ENCODE measurements around the gene RFX1. TPM values are rescaled to one million over a fixed set of nuclear protein-coding genes. Genes with fewer than 3 reads are reported as not detected.

RFX1 gene
- polyA plus RNA-seq, 1 donor (not counting 4 experiments of a cell fraction or from before 2014, with no cell fraction given) = 0.45 TPM

DNA sequence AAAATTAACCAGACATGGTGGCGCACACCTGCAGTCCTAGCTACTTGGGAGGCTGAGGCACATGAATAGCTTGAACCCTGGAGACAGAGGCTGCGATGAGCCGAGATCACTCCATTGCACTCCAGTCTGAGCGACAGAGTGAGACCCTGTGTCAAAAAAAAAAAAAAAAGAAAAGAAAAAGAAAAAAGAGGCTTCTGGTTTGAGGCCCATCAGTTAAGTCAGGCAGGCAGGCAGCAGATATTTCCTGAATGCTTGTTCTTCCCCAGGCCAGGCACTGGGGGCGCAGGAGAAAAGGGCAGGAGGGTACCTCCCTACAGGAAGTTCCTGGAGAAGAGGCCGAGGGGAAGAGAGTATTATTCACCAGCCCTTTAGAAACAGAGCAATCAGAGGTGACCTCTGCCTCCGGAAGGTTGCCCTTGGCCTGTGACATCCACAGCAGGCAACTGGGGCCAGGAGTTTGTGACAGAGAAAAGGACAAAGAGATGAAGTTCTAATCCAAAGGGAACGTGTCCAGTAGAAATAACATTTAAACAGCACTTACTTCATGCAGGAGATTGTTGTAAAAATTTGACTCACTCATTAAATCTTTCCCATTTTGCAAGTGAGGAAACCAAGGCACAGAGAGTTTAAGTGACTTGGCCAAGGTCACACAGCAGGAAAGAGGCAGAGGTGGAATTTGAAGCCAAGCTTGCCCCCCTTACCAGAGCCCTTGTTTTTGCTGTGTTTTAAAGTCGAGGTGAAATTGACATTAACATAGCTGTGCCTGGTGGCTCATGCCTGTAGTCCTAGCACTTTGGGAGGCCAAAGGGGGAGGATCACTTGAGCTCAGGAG, 17.5 kb upstream of the RFX1 start:
- Histone ChIP-seq H2AFZ (ENCODE audit: control insufficient read depth, low read length) (no peak overlapping the region), H3K9ac (ENCODE audit: control insufficient read depth, extremely low read depth, insufficient read depth, low read length) (no peak overlapping the region), H3K9me1 (ENCODE audit: control insufficient read depth, extremely low read depth, insufficient read depth, low read length) (no peaks in the 10 kb centered on the region), H3K79me2 (ENCODE audit: control insufficient read depth, insufficient read depth, low read length) (no peaks in the 10 kb centered on the region), H3K27ac (ENCODE audit: control insufficient read depth, insufficient read depth, low read length) (no peak overlapping the region), H3K27me3 (ENCODE audit: control insufficient read depth, extremely low read depth, insufficient read depth, low read length) (no peaks in the 10 kb centered on the region), H3K36me3 (ENCODE audit: control insufficient read depth in 2 of 2, extremely low read depth in 1 of 2, insufficient read depth in 2 of 2, low read length in 2 of 2) (no peaks in the 10 kb centered on the region), H3K4me1 (ENCODE audit: control insufficient read depth, extremely low read depth, insufficient read depth, low read length) (peaks cover 4% of the 10 kb centered on the region), H3K9me3 (ENCODE audit: control insufficient read depth, low read depth, low read length) (no peaks in the 10 kb centered on the region), H4K20me1 (ENCODE audit: control insufficient read depth, extremely low read depth, insufficient read depth, low read length) (no peaks in the 10 kb centered on the region), H3K4me2 (ENCODE audit: control insufficient read depth, extremely low read depth, insufficient read depth, low read depth, low read length) (no peak overlapping the region), H3K4me3 (ENCODE audit: control insufficient read depth in 2 of 3, extremely low read depth in 1 of 3, insufficient read depth in 2 of 3, low read depth in 1 of 3, low read length in 3 of 3) (no peak overlapping the region)
- DNase-seq (ENCODE audit: low read depth, low spot score) = no peak
- no peak for FAIRE-seq
- dilution Hi-C loops (cut with MboI; ENCODE audit: extremely low pct_ligation_motif_present, low sequenced_read_pairs) = no loop called here
- peak; percentile 35 to 47 (median 41) for TF ChIP-seq CTCF (optimal IDR thresholded peaks at IDR 0.05 in 1 of 3, IDR thresholded peaks at IDR 0.05 in 1 of 3, conservative IDR thresholded peaks at IDR 0.05 in 1 of 3; ENCODE audit: extremely low read depth in 1 of 3, insufficient read depth in 2 of 3, low read length in 3 of 3)
- TF ChIP-seq EZH2 (IDR thresholded peaks at IDR 0.05; ENCODE audit: low read length) = no peak

DNA sequence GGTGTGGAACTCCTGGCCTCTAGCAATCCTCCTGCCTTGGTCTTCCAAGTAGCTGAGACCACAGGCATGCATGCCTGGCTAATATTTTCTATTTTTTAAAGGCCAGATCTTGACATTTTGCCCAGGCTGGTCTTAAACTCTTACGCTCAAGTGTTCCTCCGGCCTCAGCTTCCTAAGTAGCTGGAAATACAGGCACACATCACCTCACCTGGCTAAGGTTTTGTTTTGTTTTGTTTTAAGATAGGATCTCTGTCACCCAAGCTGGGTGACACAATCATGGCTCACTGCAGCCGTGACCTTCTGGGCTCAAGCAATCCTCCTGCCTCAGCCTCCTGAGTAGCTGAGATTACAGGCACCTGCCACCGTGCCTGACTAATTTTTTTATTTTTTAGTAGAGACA, 16.3 kb upstream of the RFX1 start:
- FAIRE-seq (no peak), DNase-seq (ENCODE audit: low read depth, low spot score) (no peak)
- Histone ChIP-seq H3K4me2 (ENCODE audit: control insufficient read depth, extremely low read depth, insufficient read depth, low read depth, low read length) (no peak overlapping the region), H3K4me3 (ENCODE audit: control insufficient read depth in 2 of 3, extremely low read depth in 1 of 3, insufficient read depth in 2 of 3, low read depth in 1 of 3, low read length in 3 of 3) (no peak overlapping the region), H4K20me1 (ENCODE audit: control insufficient read depth, extremely low read depth, insufficient read depth, low read length) (no peaks in the 10 kb centered on the region), H3K27ac (ENCODE audit: control insufficient read depth, insufficient read depth, low read length) (no peak overlapping the region), H2AFZ (ENCODE audit: control insufficient read depth, low read length) (no peak overlapping the region), H3K4me1 (ENCODE audit: control insufficient read depth, extremely low read depth, insufficient read depth, low read length) (peaks cover 4% of the 10 kb centered on the region), H3K27me3 (ENCODE audit: control insufficient read depth, extremely low read depth, insufficient read depth, low read length) (no peaks in the 10 kb centered on the region), H3K36me3 (ENCODE audit: control insufficient read depth in 2 of 2, extremely low read depth in 1 of 2, insufficient read depth in 2 of 2, low read length in 2 of 2) (no peaks in the 10 kb centered on the region), H3K79me2 (ENCODE audit: control insufficient read depth, insufficient read depth, low read length) (no peaks in the 10 kb centered on the region), H3K9ac (ENCODE audit: control insufficient read depth, extremely low read depth, insufficient read depth, low read length) (no peak overlapping the region), H3K9me1 (ENCODE audit: control insufficient read depth, extremely low read depth, insufficient read depth, low read length) (no peaks in the 10 kb centered on the region), H3K9me3 (ENCODE audit: control insufficient read depth, low read depth, low read length) (no peaks in the 10 kb centered on the region)
- no peak for TF ChIP-seq CTCF (optimal IDR thresholded peaks at IDR 0.05 in 1 of 3, IDR thresholded peaks at IDR 0.05 in 1 of 3, conservative IDR thresholded peaks at IDR 0.05 in 1 of 3; ENCODE audit: extremely low read depth in 1 of 3, insufficient read depth in 2 of 3, low read length in 3 of 3)
- TF ChIP-seq EZH2 (IDR thresholded peaks at IDR 0.05; ENCODE audit: low read length) = no peak
- dilution Hi-C loops (cut with MboI; ENCODE audit: extremely low pct_ligation_motif_present, low sequenced_read_pairs) = no loop called here
